Naive thymus-derived CD4-positive, alpha-beta T cell (primary cell): ENCODE results near the gene TMEM88. TPM values are rescaled to one million over a fixed set of nuclear protein-coding genes. Genes with fewer than 3 reads are reported as not detected.
A peak's percentile ranks its signal among the peaks of the same experiment; 100 is the strongest.

Experiments
- ATAC-seq: fragments of 150-1000 bp; cut with Tn5 transposase; 2 replicates; pipeline ENCODE4 v1.10.0; 2021; ENCODE audit warnings: mild to moderate bottlenecking, moderate library complexity
- CTCF ChIA-PET: fragments of 350-600 bp; sonication (Branson Sonifier 250); formaldehyde crosslinking; loops from one replicate; lab custom pipeline; 2021; ENCODE audit warnings: antibody characterized with exemption; lab: Charles Lee
- POLR2A ChIA-PET: fragments of 350-600 bp; sonication (Branson Sonifier 250); formaldehyde crosslinking; loops from one replicate; lab custom pipeline; 2021; ENCODE audit warnings: antibody characterized with exemption, inconsistent platforms; lab: Charles Lee
- DNase-seq, 9 donors: peaks; one replicate each; pipeline versions ENCODE4 v3.0.0 to v3.0.0-alpha.2; 2020 to 2022; ENCODE audit warnings: mixed read lengths in 1 of 9
- H3K27ac ChIP-seq: one replicate; pipeline ENCODE4 v1.7.0; 2013; ENCODE audit warnings: mild to moderate bottlenecking, low read depth, low read length, moderate library complexity
- H3K27me3 ChIP-seq, 2 donors: one replicate each; pipeline ENCODE4 v1.7.0; 2013; ENCODE audit warnings: low read length in 2 of 2, mild to moderate bottlenecking in 2 of 2, moderate library complexity in 2 of 2; ENCODE audit not compliant: control insufficient read depth in 2 of 2, insufficient read depth in 2 of 2
- H3K36me3 ChIP-seq, 3 experiments: 1 replicate in 2 of 3; 2 replicates in 1 of 3; pipeline ENCODE4 v1.7.0; 2013; ENCODE audit warnings: low read length in 3 of 3, mild to moderate bottlenecking in 3 of 3, moderate library complexity in 1 of 3; ENCODE audit not compliant: insufficient read depth in 3 of 3, control insufficient read depth in 2 of 3
- H3K4me1 ChIP-seq, 2 donors: one replicate each; pipeline ENCODE4 v1.7.0; 2013; ENCODE audit warnings: low read length in 2 of 2, mild to moderate bottlenecking in 2 of 2, moderate library complexity in 1 of 2; ENCODE audit not compliant: control insufficient read depth in 2 of 2, insufficient read depth in 2 of 2
- H3K4me3 ChIP-seq: 2 replicates; pipeline ENCODE4 v1.7.0; 2013; ENCODE audit warnings: mild to moderate bottlenecking, low read length
- H3K9me3 ChIP-seq, 3 experiments: 1 replicate in 2 of 3; 2 replicates in 1 of 3; pipeline ENCODE4 v1.7.0; 2013; ENCODE audit warnings: low read length in 3 of 3; ENCODE audit not compliant: control insufficient read depth in 2 of 3
- H3K27ac Mint-ChIP-seq, 9 donors: one replicate each; pipeline ENCODE4 v1.8.0; 2020 to 2022; ENCODE audit warnings: mixed read lengths in 9 of 9, mild to moderate bottlenecking in 8 of 9, moderate library complexity in 5 of 9, inconsistent platforms in 2 of 9
- H3K27me3 Mint-ChIP-seq, 5 donors: one replicate each; pipeline ENCODE4 v1.8.0; 2021 to 2022; ENCODE audit warnings: mixed read lengths in 5 of 5, mild to moderate bottlenecking in 1 of 5
- H3K36me3 Mint-ChIP-seq, 5 donors: one replicate each; pipeline ENCODE4 v1.8.0; 2020 to 2022; ENCODE audit warnings: mixed read lengths in 5 of 5, mild to moderate bottlenecking in 3 of 5, inconsistent platforms in 1 of 5
- H3K4me1 Mint-ChIP-seq, 7 donors: one replicate each; pipeline ENCODE4 v1.8.0; 2020 to 2022; ENCODE audit warnings: mixed read lengths in 7 of 7, mild to moderate bottlenecking in 3 of 7, inconsistent platforms in 1 of 7
- H3K4me3 Mint-ChIP-seq, 10 donors: one replicate each; pipeline ENCODE4 v1.8.0; 2020 to 2022; ENCODE audit warnings: mild to moderate bottlenecking in 10 of 10, mixed read lengths in 10 of 10, moderate library complexity in 6 of 10, inconsistent platforms in 2 of 10
- H3K9me3 Mint-ChIP-seq, 11 donors: one replicate each; pipeline ENCODE4 v1.8.0; 2020 to 2022; ENCODE audit warnings: mixed read lengths in 11 of 11, mild to moderate bottlenecking in 4 of 11, inconsistent platforms in 1 of 11, moderate library complexity in 1 of 11
- intact Hi-C, 2 donors: fragments of 100-400 bp; cut with micrococcal nuclease; formaldehyde crosslinking; loops; one replicate each; pipeline ENCODE4 v1.15.1; 2023
- polyA plus RNA-seq, 2 donors: library from polyadenylated mRNA; unstranded; fragments of 300-500 nt; fragmentation: Illumina TruSeq; gene quantifications; one replicate each; pipeline ENCODE4 v1.2.3, GENCODE V29; 2021
- total RNA-seq, 6 experiments: library from RNA in 5 of 6; stranded (reverse) in 5 of 6; gene quantifications; 1 replicate in 5 of 6; 2 replicates in 1 of 6; pipeline ENCODE4 v1.2.3 and lab custom pipeline; 2021 to 2026

The TMEM88 gene
- total and polyA plus RNA-seq, 7 experiments from 2014 or later: 0.70 to 32.7 (median 11.6) TPM; not detected in 2

GRCh38 chr17:7882068-7882467 is 27.2 kb downstream of the TMEM88 start:
- intact Hi-C loops: loop anchor here in 1 of 2 donors (10.0 kb wide), 1 partner anchor 343 kb away; no protein-coding TSS in a partner anchor
- peaks cover 0 to 7% (median 4%) of the 10 kb centered on the region in 7 donors for H3K4me1 Mint-ChIP-seq
- H3K27me3 Mint-ChIP-seq: no peaks in the 10 kb centered on the region
- Histone ChIP-seq H3K4me1 (peaks cover 12 to 35% of the 10 kb centered on the region in 2 donors), H3K4me3 (no peak overlapping the region), H3K9me3 (no peaks in the 10 kb centered on the region), H3K27me3 (no peaks in the 10 kb centered on the region), H3K36me3 (peaks cover 0 to 8% (median 4%) of the 10 kb centered on the region in 3 experiments), H3K27ac (peak overlapping the region; percentile 60)
- peaks cover 0 to 6% (median 2%) of the 10 kb centered on the region in 5 donors for H3K36me3 Mint-ChIP-seq
- H3K27ac Mint-ChIP-seq: no peak overlapping the region
- no peak overlapping the region for H3K4me3 Mint-ChIP-seq
- ChIA-PET POLR2A (interaction anchor here (0.5 to 2.6 kb wide), 6 partner anchors 11 to 252 kb away, joined by 3 to 11 read pairs (median 4); partner anchors contain the start of genes CNTROB and TRAPPC1), CTCF (interaction anchor here (0.9 to 1.3 kb wide), 3 partner anchors 19 to 299 kb away, joined by 3 to 12 read pairs (median 4); partner anchors contain the start of gene MPDU1)
- DNase-seq (no peak), ATAC-seq (no peak)
- peaks cover 0 to 6% (median 0%) of the 10 kb centered on the region in 11 donors for H3K9me3 Mint-ChIP-seq

- ATAC-seq (no peak), DNase-seq (no peak)
- Histone ChIP-seq H3K36me3 (peaks cover 0 to 8% (median 4%) of the 10 kb centered on the region in 3 experiments), H3K4me1 (peaks cover 14 to 35% of the 10 kb centered on the region in 2 donors), H3K9me3 (no peaks in the 10 kb centered on the region), H3K27ac (peak overlapping the region; percentile 60), H3K4me3 (no peak overlapping the region), H3K27me3 (no peaks in the 10 kb centered on the region)
- no peak overlapping the region for H3K4me3 Mint-ChIP-seq
- intact Hi-C loops: loop anchor here in 1 of 2 donors (1.0 to 10.0 kb wide), 2 partner anchors 11 to 342 kb away; no protein-coding TSS in a partner anchor
- ChIA-PET POLR2A (interaction anchor here (0.5 to 2.6 kb wide), 14 partner anchors 11 to 255 kb away, joined by 3 to 11 read pairs (median 4); partner anchors contain the start of genes CNTROB, RNF227, SAT2 and TRAPPC1), CTCF (interaction anchor here (0.6 to 1.8 kb wide), 6 partner anchors 12 to 299 kb away, joined by 3 to 12 read pairs (median 6); partner anchors contain the start of gene MPDU1)
- peaks cover 0 to 7% (median under 1%) of the 10 kb centered on the region in 7 donors for H3K4me1 Mint-ChIP-seq
- H3K36me3 Mint-ChIP-seq: peaks cover 0 to 6% (median 0%) of the 10 kb centered on the region in 5 donors
- H3K9me3 Mint-ChIP-seq: peaks cover 0 to 6% (median 0%) of the 10 kb centered on the region in 11 donors
- no peak overlapping the region for H3K27ac Mint-ChIP-seq
- no peaks in the 10 kb centered on the region for H3K27me3 Mint-ChIP-seq
These were observed 27.8 kb downstream of the TMEM88 start for GRCh38 chr17:7882629-7883028.

- DNase-seq: peak in 7 of 9 donors; percentile 38 to 75 (median 44)
These were observed 29.0 kb downstream of the TMEM88 start for GRCh38 chr17:7883781-7884386.

GRCh38 chr17:7884581-7885366 is 29.9 kb downstream of the TMEM88 start:
- POLR2A ChIA-PET: interaction anchor here (1.0 to 2.6 kb wide), 4 partner anchors 13 to 235 kb away, joined by 3 to 11 read pairs (median 4); partner anchors contain the start of gene NAA38

More at GRCh38 chr17:7883781-7884386, 29.0 kb downstream of the TMEM88 start:
- H3K4me3 ChIP-seq: peak overlapping the region; percentile 61
- no peak for ATAC-seq
- no peaks in the 10 kb centered on the region for H3K27me3 Mint-ChIP-seq
- ChIA-PET POLR2A (interaction anchor here (0.6 to 2.6 kb wide), 9 partner anchors 12 to 269 kb away, joined by 3 to 11 read pairs (median 4); partner anchors contain the start of genes CNTROB, NAA38 and TRAPPC1), CTCF (interaction anchor here (0.6 to 1.8 kb wide), 3 partner anchors 13 to 95 kb away, joined by 3 to 6 read pairs (median 6); no protein-coding TSS in a partner anchor)
- intact Hi-C loops: loop anchor here in 1 of 2 donors (1.0 to 10.0 kb wide), 2 partner anchors 13 to 341 kb away; no protein-coding TSS in a partner anchor
- H3K36me3 ChIP-seq: peaks cover 0 to 8% (median 4%) of the 10 kb centered on the region in 3 experiments
- no peaks in the 10 kb centered on the region for H3K27me3 ChIP-seq
- peaks cover 22 to 39% of the 10 kb centered on the region in 2 donors for H3K4me1 ChIP-seq
- H3K4me3 Mint-ChIP-seq: peak overlapping the region in 5 of 10 donors; percentile 77 to 89 (median 82)
- H3K9me3 ChIP-seq: no peaks in the 10 kb centered on the region
- peaks cover 0 to 7% (median 0%) of the 10 kb centered on the region in 7 donors for H3K4me1 Mint-ChIP-seq
- H3K27ac Mint-ChIP-seq: peak overlapping the region in 6 of 9 donors; percentile 61 to 94 (median 86)
- peaks cover 0 to 6% (median 0%) of the 10 kb centered on the region in 5 donors for H3K36me3 Mint-ChIP-seq
- H3K9me3 Mint-ChIP-seq: peaks cover 0 to 6% (median 0%) of the 10 kb centered on the region in 11 donors
- peak overlapping the region; percentile 60 for H3K27ac ChIP-seq

GRCh38 chr17:7885367-7886226 is 30.7 kb downstream of the TMEM88 start:
- Histone ChIP-seq H3K36me3 (peaks cover 3 to 21% (median 10%) of the 10 kb centered on the region in 3 experiments), H3K27me3 (no peaks in the 10 kb centered on the region), H3K4me1 (peaks cover 28 to 48% of the 10 kb centered on the region in 2 donors), H3K4me3 (peak overlapping the region; percentile 61), H3K9me3 (no peaks in the 10 kb centered on the region), H3K27ac (peak overlapping the region; percentile 91)
- DNase-seq (peak in 8 of 9 donors; percentile 17 to 63 (median 31)), ATAC-seq (no peak)
- Mint-ChIP-seq H3K27me3 (no peaks in the 10 kb centered on the region), H3K36me3 (peaks cover 5 to 11% (median 5%) of the 10 kb centered on the region in 5 donors), H3K27ac (no peak overlapping the region), H3K4me3 (peak overlapping the region in 2 of 10 donors; percentile 40 to 49), H3K9me3 (peaks cover 0 to 6% (median 0%) of the 10 kb centered on the region in 11 donors), H3K4me1 (peaks cover 0 to 16% (median 5%) of the 10 kb centered on the region in 7 donors)
- POLR2A ChIA-PET: interaction anchor here (0.6 to 1.7 kb wide), 13 partner anchors 17 to 527 kb away, joined by 3 to 14 read pairs (median 4); partner anchors contain the start of genes CNTROB, CYB5D1, NAA38 and TRAPPC1
- CTCF ChIA-PET: interaction anchor here (0.6 to 0.8 kb wide), 3 partner anchors 28 to 206 kb away, joined by 3 to 5 read pairs (median 3); partner anchors contain the start of genes CYB5D1 and NAA38
- intact Hi-C loops: loop anchor here (2.0 to 10.0 kb wide), 7 partner anchors 37 to 403 kb away; partner anchors contain the start of genes CNTROB (in 1 of the 2), CTC1 (in 1 of the 2), KDM6B (in 1 of the 2) and PFAS (in 1 of the 2)

More at GRCh38 chr17:7884581-7885366, 29.9 kb downstream of the TMEM88 start:
- intact Hi-C loops: loop anchor here (5.0 to 10.0 kb wide), 4 partner anchors 48 to 402 kb away; partner anchors contain the start of genes CNTROB (in 1 of the 2), POLR2A (in 1 of the 2), SLC35G6 (in 1 of the 2) and TRAPPC1 (in 1 of the 2)
- no peaks in the 10 kb centered on the region for H3K27me3 ChIP-seq
- CTCF ChIA-PET: no interaction called here
- Mint-ChIP-seq H3K4me3 (peak overlapping the region in 6 of 10 donors; percentile 60 to 89 (median 78)), H3K36me3 (peaks cover 0 to 6% (median 0%) of the 10 kb centered on the region in 5 donors), H3K27ac (peak overlapping the region in 5 of 9 donors; percentile 66 to 88 (median 72)), H3K4me1 (peaks cover 0 to 13% (median 0%) of the 10 kb centered on the region in 7 donors), H3K27me3 (no peaks in the 10 kb centered on the region), H3K9me3 (peaks cover 0 to 6% (median 0%) of the 10 kb centered on the region in 11 donors)
- DNase-seq (peak in 8 of 9 donors; percentile 20 to 45 (median 39)), ATAC-seq (no peak)
- peaks cover 28 to 48% of the 10 kb centered on the region in 2 donors for H3K4me1 ChIP-seq
- no peak overlapping the region for H3K4me3 ChIP-seq
- H3K9me3 ChIP-seq: no peaks in the 10 kb centered on the region
- H3K36me3 ChIP-seq: peaks cover 4 to 13% (median 6%) of the 10 kb centered on the region in 3 experiments
- peak overlapping the region; percentile 91 for H3K27ac ChIP-seq
